Pulmonary artery endothelial cell (primary cell): ENCODE measurements around the gene NEGR1. TPM values are rescaled to one million over a fixed set of nuclear protein-coding genes. Genes with fewer than 3 reads are reported as not detected.

Experiments
- DNase-seq: peaks from one replicate; pipeline ENCODE4 v3.0.0-alpha.2; 2011; ENCODE audit warnings: low read depth, low spot score
- total RNA-seq: library from RNA; depleted of rRNA; stranded (reverse); fragments of >200 nt; gene quantifications from 2 replicates; pipeline ENCODE4 v1.2.3, GENCODE V29; 2014

Gene NEGR1
- total RNA-seq, 1 donor from 2014 or later, result 13.3 TPM

DNA sequence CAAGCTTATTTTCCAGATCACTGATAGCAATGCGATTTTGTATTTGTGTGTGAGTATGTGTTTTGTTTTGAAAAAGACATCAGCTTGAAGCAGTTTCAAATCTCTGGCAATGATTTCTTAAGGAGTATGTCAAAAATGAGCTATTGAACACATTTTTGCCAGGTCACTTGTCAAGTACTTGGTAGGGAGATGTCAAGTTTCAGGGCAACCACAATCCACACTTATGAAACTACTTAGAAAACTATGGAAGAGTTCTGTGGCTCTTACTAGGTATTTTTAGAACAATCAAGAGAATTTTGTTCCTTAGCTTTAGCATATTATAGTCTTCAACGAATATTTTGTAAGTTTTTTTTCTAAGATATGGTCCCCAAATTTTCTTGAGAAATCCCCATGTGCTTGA is 882.7 kb downstream of the NEGR1 start:
- DNase-seq, result no peak

DNA sequence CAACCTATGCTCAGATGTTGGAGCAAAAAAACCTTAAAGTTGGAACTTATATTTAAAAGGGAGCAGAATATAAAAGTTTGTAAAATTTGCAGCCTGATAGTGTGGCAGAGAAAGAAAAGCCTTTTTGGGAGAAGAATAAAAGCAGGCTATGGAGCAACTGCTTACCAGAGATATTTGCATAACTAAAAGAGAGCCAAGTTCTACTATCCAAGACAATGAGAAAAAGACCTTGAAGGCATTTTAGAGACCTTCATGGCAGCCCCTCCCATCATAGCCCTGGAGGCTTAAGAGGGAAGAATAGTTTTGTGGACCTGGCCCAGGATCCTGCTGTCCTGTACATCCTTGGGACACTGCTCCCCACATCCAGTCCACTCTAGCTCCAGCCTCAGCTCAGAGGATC is 889.0 kb downstream of the NEGR1 start:
- no peak for DNase-seq

DNA sequence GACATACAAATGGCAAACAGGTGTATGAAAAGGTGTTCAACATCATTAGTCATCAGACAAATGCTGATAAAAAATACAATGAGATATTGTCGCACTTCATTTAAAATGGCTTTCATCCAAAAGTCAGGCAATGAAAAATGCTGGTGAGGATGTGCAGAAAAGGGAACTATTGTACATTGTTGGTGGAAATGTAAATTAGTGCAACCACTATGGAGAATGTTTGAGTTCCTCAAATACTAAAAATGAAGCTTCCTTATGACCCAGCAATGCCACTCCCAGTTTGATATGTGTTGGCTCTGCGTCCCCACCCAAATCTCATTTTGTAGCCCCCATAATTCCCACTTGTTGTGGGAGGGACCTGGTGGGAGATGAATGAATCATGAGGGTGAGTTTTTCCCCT is 891.8 kb downstream of the NEGR1 start:
- DNase-seq, result no peak

DNA sequence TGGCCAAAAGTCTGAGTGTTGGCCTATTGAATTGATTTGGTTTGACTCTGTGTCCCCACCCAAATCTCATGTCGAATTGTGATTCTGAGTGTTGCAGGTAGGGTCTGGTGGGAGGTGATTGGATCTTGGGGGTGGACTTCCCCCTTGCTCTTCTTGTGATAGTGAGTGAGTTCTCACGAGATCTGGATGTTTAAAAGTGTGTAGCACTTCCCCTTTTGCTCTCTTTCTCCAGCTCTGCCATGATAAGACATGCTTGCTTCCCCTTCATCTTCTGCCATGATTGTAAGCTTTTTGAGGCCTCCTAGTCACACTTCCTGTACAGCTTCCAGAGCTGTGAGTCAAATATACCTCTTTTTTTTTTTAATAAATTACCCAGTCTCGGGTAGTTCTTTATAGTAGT is 904.5 kb downstream of the NEGR1 start:
- DNase-seq, result no peak

DNA sequence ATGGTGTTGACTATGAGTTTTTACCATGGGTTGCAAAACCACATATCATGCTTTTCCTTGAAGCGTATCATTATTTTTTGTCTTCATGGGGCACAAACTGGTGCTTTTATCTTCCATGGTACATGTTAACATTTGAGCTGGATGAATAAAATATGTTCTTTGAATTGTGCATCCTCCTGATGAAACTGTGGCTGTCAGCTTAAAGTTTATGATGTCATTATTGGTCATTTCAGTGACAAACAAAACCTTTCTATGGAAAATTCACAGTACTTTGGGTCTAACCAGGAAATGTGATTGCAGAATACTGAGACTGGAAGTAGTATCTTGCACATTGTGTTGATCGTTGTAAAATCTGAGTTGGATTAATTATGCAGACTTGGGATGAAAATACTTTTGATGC is 909.8 kb downstream of the NEGR1 start:
- DNase-seq, result no peak

DNA sequence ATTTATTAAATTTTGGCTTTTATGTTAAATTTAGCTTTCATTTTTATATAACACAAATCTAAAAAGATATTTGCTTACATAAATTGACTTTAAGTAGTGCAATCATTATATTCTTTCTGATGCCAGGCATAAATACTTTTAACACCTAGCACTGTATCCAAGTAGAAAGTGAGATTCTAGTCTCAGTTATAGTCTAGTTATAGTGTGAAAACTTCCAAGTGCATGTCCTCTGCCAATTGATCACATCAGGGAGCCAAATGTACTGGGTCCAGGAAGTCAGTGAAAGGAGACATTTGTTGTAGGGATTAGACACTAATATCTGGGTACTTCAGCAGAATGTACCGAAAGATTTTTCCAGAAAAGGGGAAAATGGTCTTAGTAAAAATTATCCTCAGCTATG is 910.8 kb downstream of the NEGR1 start:
- no peak for DNase-seq

DNA sequence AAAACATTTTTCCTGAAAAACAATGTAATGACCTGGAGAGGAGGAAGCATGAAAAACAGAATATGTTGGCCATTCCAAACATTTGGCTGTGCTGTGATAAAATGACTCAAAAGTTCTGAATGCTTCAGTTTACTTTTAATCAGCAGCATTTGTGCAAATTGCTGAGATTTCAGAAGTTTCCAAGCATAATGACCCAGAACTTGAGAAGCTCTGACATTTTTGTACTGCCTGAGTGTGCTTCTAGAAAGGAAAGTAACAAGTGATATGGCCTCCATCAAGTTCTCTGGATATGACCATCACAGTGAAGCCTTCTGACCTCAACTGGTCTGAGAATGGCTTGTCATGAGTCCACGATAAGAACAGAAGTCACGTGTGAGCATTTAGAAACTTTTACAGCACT is 918.1 kb downstream of the NEGR1 start:
- DNase-seq, result no peak

DNA sequence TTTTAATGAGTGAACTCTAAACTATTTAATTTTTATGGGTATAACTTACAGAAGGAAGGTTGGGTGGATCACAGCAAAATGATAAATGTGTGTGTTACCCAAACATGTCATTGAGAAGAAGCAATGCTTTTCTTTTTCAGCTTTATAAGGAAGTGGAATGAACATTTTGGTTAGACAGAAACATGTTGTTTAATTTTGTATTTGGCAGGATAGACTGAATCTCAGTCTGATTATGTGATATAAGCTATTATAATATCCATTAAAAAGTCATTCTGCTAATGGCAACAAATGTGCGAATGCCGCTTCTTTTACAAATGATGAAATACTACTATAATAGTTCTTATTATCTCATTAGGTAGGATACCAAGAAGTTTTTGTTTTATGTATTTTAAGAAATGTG is 919.6 kb downstream of the NEGR1 start:
- no peak for DNase-seq

DNA sequence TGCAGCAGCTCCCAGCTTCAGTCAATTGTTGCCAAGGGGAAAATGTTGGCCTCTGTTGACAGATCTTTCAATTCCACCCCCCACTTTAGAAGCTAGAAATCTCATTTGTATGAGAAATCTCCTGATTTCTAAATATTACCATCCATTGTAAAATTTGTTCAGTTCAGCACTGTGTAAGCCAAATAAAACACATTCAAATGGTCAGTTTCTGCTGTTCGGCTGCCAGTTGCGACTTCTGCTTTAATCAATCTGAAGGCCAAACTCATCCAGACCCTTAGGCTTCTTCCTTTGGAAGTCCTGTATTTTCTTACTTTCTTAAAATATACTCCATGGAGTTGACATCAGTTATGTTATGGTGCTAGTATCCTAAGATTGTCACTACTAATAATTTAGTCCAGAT is 920.3 kb downstream of the NEGR1 start:
- DNase-seq, result no peak

DNA sequence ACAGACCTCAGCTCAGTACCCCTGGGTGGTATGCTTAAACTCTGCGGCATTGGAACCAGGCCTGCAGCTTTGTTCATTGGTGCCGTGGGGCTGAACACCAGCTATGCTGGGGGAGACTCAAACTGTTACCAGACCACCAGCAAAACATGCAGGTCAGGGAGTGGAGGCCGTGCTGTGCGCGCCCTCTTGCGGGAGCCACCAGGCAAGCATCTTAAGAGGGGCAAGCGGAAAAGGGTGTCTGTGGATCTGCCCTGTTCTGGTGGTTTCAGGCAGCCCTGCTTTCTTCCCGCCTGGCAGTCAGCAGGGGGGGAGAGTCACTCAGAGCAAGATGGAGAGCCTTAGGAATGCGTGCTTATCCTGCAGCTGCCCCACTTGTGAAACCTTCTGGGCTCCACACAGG is 924.6 kb downstream of the NEGR1 start:
- no peak for DNase-seq

DNA sequence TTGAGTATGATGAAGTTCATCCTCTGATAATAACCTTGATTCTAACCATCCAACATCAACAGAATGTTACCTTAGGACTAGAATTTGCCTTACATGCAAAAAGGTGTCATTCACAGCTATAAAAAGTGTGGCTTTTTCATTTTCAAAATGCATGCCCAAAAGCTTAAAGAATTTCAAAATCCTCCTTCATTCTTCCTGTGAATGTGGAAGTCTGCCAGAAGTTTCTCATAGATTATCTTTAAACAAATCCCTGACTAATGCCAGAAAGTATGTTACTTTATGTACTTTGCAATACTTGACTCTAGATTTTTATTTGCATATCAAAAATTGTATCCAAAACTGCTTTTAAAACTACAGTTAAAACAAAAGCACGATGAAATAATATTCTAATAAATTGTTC is 930.9 kb downstream of the NEGR1 start:
- no peak for DNase-seq

DNA sequence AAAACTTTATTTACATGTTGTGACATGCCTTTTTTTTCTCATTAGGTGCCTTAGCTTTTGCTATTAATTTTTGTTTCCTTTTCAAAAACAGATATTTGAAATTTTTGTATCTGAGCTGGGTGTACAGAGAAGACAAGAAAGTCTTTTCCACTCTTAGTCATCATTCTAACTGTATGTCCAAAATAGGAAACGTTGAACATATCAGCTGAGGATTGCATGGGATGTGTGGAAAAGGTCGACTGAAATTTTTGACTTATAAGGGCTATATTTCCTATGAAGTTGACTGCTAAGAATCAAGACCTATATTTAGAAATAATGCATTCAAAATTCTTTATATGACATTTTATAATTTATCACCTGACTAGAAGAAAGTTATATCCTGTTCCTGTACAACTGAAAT is 931.5 kb downstream of the NEGR1 start:
- no peak for DNase-seq

DNA sequence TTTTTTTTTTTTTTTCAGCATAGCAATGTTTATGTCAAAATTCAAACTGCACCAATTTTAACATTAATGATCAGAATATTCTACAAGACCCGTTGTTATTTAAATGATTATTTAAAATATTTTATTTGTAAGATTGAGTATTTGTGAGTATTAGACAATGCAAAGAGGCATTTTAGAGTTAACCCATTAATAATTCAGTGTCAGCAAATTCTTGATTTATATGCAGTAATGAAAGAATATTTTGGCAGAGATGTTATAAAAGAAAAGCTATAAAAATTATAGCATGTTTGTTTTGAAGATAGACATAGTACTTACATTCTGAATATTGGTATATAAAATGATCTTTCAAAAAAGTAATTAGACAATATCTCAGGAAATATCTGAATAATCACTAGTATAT is 932.0 kb downstream of the NEGR1 start:
- DNase-seq, result no peak
